NCI-H526 treated with DMSO at 0.1 percent for 48 hours (cell line): ENCODE measurements around the gene ZNF423.

ENCODE experiments used
- DNase-seq: peaks from one replicate; lab custom pipeline; 2025; lab: John Stamatoyannopoulos, UW

The ZNF423 gene

DNA sequence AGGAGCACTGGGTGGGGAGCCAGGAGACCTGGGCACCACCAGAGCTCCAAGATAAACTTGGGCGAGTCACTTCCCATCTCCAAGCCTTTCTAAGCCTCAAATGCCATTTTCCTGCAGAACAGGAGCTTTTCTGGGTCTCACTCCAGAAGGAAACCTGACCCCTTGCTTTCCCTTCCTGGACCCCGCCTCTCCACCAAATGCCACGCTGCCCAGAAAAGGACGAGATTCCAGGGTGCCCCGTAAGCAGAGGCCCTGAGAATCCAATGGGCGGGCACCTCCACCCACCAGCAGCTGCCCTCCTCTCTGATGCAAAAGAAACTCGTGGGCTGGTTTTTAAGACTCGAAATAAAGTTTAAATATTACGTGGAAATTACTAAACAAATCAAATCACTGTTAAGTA lies 31.3 kb downstream of the ZNF423 start:
- DNase-seq: no peak

GRCh38 chr16:49822649-49823370 lies 33.1 kb downstream of the ZNF423 start:
- DNase-seq: no peak

- DNase-seq: no peak
Measured at GRCh38 chr16:49821614-49822282, 34.2 kb downstream of the ZNF423 start.

GRCh38 chr16:49821156-49821555 lies 34.8 kb downstream of the ZNF423 start:
- no peak for DNase-seq

DNA sequence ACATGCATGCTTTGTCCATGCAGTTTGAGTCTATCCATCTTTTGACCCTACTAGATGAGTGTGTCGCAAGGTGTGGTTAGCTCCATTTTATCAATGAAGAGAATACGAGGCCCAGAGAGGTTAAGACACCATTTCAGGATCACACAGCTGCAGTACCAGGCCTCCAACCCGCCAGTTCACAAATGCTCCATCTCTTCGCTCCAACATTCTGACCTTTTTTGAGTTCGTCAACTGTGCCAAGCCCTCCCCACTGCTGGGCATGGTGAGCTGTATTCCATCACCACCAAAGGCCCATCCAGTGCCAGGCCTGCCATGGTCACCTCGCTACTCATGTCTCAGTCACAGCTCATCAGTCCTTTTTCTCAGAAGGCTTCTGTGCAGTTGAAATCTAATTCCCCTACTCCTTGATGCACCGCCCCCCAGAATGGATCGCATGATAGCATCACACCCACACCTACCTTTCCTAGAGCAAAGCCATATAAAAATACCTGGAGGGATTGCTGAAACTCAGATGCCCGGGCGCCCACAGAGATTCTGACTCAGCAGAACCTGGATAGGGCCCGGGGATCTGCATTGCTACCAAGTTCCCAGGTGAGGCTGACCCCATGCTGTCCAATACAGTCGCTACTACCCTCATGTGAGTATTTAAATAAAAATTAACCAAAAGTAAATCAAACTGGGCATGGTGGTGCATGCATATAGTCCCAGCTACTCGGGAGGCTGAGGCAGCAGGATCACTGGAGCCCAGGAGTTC lies 38.0 kb downstream of the ZNF423 start:
- DNase-seq: no peak

- no peak for DNase-seq
Measured at GRCh38 chr16:49816875-49817274, 39.0 kb downstream of the ZNF423 start.

- no peak for DNase-seq
Measured at GRCh38 chr16:49811644-49812334, 44.1 kb downstream of the ZNF423 start.

GRCh38 chr16:49810831-49811230 lies 45.1 kb downstream of the ZNF423 start:
- no peak for DNase-seq

GRCh38 chr16:49809561-49809960 lies 46.4 kb downstream of the ZNF423 start:
- DNase-seq: no peak

- no peak for DNase-seq
Measured at GRCh38 chr16:49809062-49809461, 46.9 kb downstream of the ZNF423 start.

DNA sequence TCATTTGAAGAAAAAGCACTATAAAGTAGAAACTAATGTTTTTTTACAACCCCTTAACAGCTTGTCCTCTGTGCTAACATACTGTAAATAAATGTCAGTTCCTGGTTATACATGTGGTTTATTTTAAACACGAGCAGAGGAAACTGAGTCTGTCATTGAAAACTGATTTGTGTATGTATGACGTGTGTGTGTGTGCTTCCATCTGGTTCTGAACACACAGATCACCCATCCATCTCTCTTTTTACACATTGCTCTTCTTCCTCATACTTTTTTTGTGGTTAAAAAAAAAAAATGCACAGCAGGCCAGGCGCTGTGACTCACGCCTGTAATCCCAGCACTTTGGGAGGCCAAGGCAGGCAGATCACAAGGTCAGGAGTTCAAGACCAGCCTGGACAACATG lies 49.5 kb downstream of the ZNF423 start:
- DNase-seq: no peak

GRCh38 chr16:49801290-49801689 lies 54.6 kb downstream of the ZNF423 start:
- no peak for DNase-seq

DNA sequence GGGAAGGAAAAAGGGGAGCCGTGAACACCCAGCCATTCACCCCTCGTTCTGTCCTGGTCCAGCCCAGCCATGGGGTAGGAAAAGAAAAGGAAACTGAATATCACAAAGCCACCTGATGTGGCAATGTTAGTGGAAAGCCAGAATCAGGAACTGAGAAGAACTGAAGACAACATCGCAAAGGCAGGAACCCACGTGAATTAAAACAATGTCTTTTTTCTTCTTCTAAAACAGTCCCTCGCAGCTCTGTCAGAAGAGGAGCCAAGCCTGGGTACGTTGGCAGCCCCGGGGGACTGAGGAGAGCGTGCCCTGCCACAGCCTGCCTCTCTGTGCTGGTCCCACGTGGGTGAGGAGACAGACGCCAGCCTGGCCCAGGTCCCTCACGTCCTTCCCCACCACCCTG lies 55.0 kb downstream of the ZNF423 start:
- no peak for DNase-seq

- DNase-seq: no peak
Measured at GRCh38 chr16:49800441-49800840, 55.5 kb downstream of the ZNF423 start.

DNA sequence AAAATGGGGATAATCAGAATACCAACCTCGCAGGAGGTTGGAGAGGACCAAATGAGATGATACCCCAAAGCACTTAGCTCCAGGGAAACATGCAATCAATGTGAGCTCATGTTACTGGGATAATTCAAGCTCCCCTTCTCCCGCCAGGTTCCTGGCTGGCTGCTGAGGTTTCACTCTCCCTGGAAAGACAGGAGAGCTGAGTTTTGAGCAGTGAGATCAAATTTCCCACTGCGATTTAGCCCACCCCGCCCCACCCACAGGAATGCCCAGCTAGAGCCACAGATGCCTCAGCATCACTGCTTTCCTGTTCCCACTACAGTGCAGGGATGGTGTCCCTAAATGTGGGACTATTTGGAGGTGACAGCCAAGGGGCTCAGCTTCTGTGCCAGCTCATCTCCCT lies 56.7 kb downstream of the ZNF423 start:
- no peak for DNase-seq

- DNase-seq: no peak
Measured at GRCh38 chr16:49795513-49795912, 60.4 kb downstream of the ZNF423 start.

DNA sequence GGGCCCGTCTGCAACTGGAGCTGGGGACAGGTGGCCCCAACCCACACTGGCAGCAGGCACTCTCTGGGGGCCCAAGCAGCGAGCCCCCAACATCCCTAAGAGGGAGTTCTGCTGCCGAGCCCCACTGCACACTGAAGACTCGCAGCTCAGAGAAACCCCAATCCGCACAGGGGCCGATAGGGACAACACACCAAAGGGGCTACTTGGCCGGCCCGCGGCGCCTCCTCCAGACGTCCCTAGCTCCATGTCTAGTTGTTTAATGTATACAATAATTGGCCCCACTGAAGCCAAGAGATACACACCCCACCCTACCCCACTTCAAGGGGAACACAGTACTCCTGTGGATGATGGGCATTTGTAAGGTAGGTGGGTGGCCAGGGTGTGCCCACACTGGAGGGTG lies 62.7 kb downstream of the ZNF423 start:
- DNase-seq: no peak

DNA sequence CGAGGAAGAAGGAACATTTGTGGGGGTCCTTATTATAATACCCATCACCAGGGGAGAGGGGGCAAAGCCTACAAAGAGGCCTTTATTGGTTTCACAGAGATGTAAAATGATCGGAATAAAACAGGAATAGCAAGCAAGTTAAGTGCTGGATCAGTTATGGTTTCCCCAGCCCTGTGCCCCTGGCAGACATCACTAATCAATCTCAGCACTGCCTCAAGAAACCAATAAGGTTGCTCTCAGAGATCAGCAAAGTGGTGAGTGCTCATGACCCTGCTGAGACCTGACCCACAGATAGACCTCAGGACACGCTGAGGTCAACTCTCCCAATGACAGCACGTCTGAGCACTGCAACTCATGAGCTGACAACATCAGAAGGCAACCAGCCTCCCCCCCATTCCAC lies 66.3 kb downstream of the ZNF423 start:
- DNase-seq: no peak

- DNase-seq: no peak
Measured at GRCh38 chr16:49788986-49789385, 66.9 kb downstream of the ZNF423 start.

- DNase-seq: no peak
Measured at GRCh38 chr16:49788572-49788971, 67.3 kb downstream of the ZNF423 start.

DNA sequence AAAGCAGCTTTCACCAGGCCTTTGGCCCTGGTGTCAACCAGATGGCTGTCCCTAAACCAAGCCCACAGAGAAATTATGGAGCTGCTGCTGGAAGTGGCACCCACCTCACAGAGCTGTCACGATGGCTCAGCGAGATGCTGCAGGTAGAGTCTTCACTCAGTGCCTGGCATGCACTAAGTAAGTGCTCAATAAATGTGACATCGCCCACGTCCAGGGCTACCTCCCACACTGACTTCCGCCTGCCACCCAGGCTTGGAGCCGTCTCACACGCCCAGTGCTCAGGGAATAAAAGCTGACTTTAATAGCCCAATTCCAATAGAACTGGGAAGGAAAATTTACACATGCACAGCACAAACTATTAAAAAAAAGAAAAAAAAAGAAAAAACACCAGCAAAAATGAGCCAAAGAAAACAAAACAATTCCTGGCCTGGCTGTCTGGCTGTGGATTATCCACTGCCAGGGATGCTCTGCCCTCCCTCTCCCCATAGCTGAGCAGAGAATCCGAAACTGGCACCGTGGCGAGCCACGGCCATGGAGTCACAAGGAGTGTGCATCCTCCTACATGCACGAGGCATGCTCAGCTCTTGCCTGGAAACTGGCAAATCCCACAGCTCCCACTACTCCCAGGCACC lies 68.9 kb downstream of the ZNF423 start:
- no peak for DNase-seq

DNA sequence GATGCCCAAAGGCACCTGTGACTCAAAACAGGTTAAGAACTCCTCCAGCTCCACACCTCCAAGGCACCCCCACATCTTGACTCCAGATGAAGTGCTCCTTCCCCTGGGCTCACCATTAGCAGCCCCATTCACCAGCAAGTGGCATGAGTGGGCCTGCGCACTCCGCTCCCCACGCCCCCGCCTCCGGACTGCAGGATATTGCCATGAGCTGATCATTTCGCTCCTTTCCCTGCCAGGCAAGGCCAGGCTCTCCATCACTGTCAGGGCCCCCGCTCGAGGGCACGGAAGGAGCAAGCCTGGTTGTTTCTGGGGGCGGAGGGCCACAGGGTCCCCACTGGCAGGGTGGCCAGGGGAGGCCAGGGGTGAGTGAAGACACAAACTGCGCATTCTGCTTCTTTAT lies 69.9 kb downstream of the ZNF423 start:
- no peak for DNase-seq
